GM12878 (cell line): ENCODE measurements around the gene TESK2.

Experiments
- CHD2 ChIP-seq: IDR thresholded peaks from 2 replicates; pipeline ENCODE4 v1.6.1; 2011; ENCODE audit warnings: low read depth, low read length, improper control_type of control experiment, borderline replicate concordance
- CTCF ChIP-seq, 3 experiments: IDR thresholded peaks in 2 of 3; conservative IDR thresholded peaks in 1 of 3; 2 replicates each; pipeline ENCODE4 v1.5.1; 2011; ENCODE audit warnings: low read depth in 3 of 3, low read length in 3 of 3, mild to moderate bottlenecking in 3 of 3, control low read depth in 2 of 3, moderate library complexity in 2 of 3, inconsistent platforms in 1 of 3, mixed read lengths in 1 of 3; ENCODE audit not compliant: control insufficient read depth in 2 of 3, insufficient read depth in 1 of 3; ENCODE audit errors: extremely low read depth in 1 of 3
- EZH2 ChIP-seq: IDR thresholded peaks from 2 replicates; pipeline ENCODE4 v1.6.1; 2012; ENCODE audit warnings: low read depth, mild to moderate bottlenecking, control low read depth, inconsistent platforms, low read length, borderline replicate concordance; ENCODE audit not compliant: control insufficient read depth
- KDM1A ChIP-seq: fragments of 200-600 bp; sonication (generic); IDR thresholded peaks from 2 replicates; pipeline ENCODE4 v1.6.1; 2016; ENCODE audit warnings: borderline replicate concordance
- NFIC ChIP-seq: IDR thresholded peaks from 2 replicates; pipeline ENCODE4 v1.6.1; 2012; ENCODE audit warnings: low read depth, mild to moderate bottlenecking, inconsistent platforms, low read length, moderate library complexity
- POLR2A ChIP-seq: IDR thresholded peaks from 2 replicates; pipeline ENCODE4 v1.6.1; 2011; ENCODE audit warnings: low read depth, mild to moderate bottlenecking, low read length
- RFX5 ChIP-seq: IDR thresholded peaks from 2 replicates; pipeline ENCODE4 v1.6.1; 2011; ENCODE audit warnings: low read depth, low read length, improper control_type of control experiment
- STAT1 ChIP-seq: fragments of 450-650 bp; conservative IDR thresholded peaks from 2 replicates; pipeline ENCODE4 v1.6.1; 2014; ENCODE audit warnings: antibody characterized with exemption, mild to moderate bottlenecking
- SUPT20H ChIP-seq: IDR thresholded peaks from 2 replicates; pipeline ENCODE4 v1.6.1; 2011; ENCODE audit warnings: low read depth, mild to moderate bottlenecking, low read length, moderate library complexity, borderline replicate concordance; ENCODE audit not compliant: control insufficient read depth
- YY1 ChIP-seq: IDR thresholded peaks from 2 replicates; pipeline ENCODE4 v1.6.1; 2011; ENCODE audit warnings: low read depth, mild to moderate bottlenecking, low read length
- ZNF217 ChIP-seq: fragments of 450-650 bp; IDR thresholded peaks from 2 replicates; pipeline ENCODE4 v1.6.1; 2017; ENCODE audit warnings: antibody characterized with exemption, mild to moderate bottlenecking
- TF ChIP-seq, protein P1 (sequence below): IDR thresholded peaks from 2 replicates; pipeline ENCODE4 v1.6.1; 2012; ENCODE audit warnings: low read length, inconsistent platforms
- TF ChIP-seq, protein P2 (sequence below): IDR thresholded peaks from 2 replicates; pipeline ENCODE4 v1.6.1; 2012; ENCODE audit warnings: low read depth, low read length, improper control_type of control experiment

GRCh38 chr1:45364294-45364693 is 126.7 kb downstream of the TESK2 start:
- no peak for TF ChIP-seq YY1
- no peak for TF ChIP-seq NFIC
- TF ChIP-seq EZH2: no peak
- TF ChIP-seq STAT1: no peak
- TF ChIP-seq CHD2: no peak
- no peak for TF ChIP-seq CTCF (IDR thresholded peaks at IDR 0.05 in 2 of 3, conservative IDR thresholded peaks at IDR 0.05 in 1 of 3; ENCODE audit: control insufficient read depth in 2 of 3, extremely low read depth in 1 of 3, insufficient read depth in 1 of 3, low read depth in 3 of 3, low read length in 3 of 3)
- TF ChIP-seq, protein P1, sequence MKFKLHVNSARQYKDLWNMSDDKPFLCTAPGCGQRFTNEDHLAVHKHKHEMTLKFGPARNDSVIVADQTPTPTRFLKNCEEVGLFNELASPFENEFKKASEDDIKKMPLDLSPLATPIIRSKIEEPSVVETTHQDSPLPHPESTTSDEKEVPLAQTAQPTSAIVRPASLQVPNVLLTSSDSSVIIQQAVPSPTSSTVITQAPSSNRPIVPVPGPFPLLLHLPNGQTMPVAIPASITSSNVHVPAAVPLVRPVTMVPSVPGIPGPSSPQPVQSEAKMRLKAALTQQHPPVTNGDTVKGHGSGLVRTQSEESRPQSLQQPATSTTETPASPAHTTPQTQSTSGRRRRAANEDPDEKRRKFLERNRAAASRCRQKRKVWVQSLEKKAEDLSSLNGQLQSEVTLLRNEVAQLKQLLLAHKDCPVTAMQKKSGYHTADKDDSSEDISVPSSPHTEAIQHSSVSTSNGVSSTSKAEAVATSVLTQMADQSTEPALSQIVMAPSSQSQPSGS: no peak
- no peak for TF ChIP-seq RFX5
- TF ChIP-seq ZNF217: no peak
- TF ChIP-seq, protein P2, sequence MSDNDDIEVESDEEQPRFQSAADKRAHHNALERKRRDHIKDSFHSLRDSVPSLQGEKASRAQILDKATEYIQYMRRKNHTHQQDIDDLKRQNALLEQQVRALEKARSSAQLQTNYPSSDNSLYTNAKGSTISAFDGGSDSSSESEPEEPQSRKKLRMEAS: no peak
- no peak for TF ChIP-seq SUPT20H
- no peak for TF ChIP-seq POLR2A
- no peak for TF ChIP-seq KDM1A
